ENCODE measurements around the gene RNF20. TPM values are rescaled to one million over a fixed set of nuclear protein-coding genes. Genes with fewer than 3 reads are reported as not detected.

Gene RNF20
- polyA plus RNA-seq, 2 of the 4 experiments (the other 2 are of a cell fraction): 32.4 to 54.4 TPM

GRCh38 chr9:101604296-101604695, 70.6 kb downstream of the RNF20 start:
- ChIA-PET CTCF (interaction anchor here (1.1 to 1.7 kb wide), 2 partner anchors 19 to 22 kb away, joined by 3 to 5 read pairs; no protein-coding TSS in a partner anchor), POLR2A (no interaction called here)
- no peaks in the 10 kb centered on the region for H3K4me1 ChIP-seq
- no peak for ATAC-seq
- DNase-seq (ENCODE audit: low read depth in 1 of 2, low spot score in 1 of 2): no peak
- 7% methylated on average over 2 of the region's 2 CpGs for WGBS (ENCODE audit: missing lambda C conversion rate)
- no peak overlapping the region for H3K27ac ChIP-seq
- no peak for FAIRE-seq
- no peak overlapping the region for H3K4me2 ChIP-seq
- TF ChIP-seq ELK1 (IDR thresholded peaks at IDR 0.05; ENCODE audit: low read depth, low read length) (no peak), ESRRA (IDR thresholded peaks at IDR 0.05; ENCODE audit: borderline replicate concordance, low read length) (no peak), HOXB13 (CRISPR knock-in tag; IDR thresholded peaks at IDR 0.05; ENCODE audit: low read depth) (no peak), HEYL (CRISPR knock-in tag; IDR thresholded peaks at IDR 0.05) (no peak)
- TF ChIP-seq, protein P1, sequence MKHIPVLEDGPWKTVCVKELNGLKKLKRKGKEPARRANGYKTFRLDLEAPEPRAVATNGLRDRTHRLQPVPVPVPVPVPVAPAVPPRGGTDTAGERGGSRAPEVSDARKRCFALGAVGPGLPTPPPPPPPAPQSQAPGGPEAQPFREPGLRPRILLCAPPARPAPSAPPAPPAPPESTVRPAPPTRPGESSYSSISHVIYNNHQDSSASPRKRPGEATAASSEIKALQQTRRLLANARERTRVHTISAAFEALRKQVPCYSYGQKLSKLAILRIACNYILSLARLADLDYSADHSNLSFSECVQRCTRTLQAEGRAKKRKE (CRISPR knock-in tag; IDR thresholded peaks at IDR 0.05; ENCODE audit: low read depth): no peak
- H3K9me3 ChIP-seq: no peaks in the 10 kb centered on the region
- no peak overlapping the region for H3K4me3 ChIP-seq

- no peak for ATAC-seq
- WGBS (ENCODE audit: missing lambda C conversion rate): 13% methylated on average over 3 of the region's 3 CpGs
- Histone ChIP-seq H3K4me2 (no peak overlapping the region), H3K4me1 (no peaks in the 10 kb centered on the region), H3K4me3 (no peak overlapping the region), H3K9me3 (no peaks in the 10 kb centered on the region), H3K27ac (no peak overlapping the region)
- TF ChIP-seq NPAS2 (CRISPR knock-in tag; IDR thresholded peaks at IDR 0.05; ENCODE audit: borderline replicate concordance) (no peak), HEYL (CRISPR knock-in tag; IDR thresholded peaks at IDR 0.05) (no peak), FOSL2 (IDR thresholded peaks at IDR 0.05) (no peak), FOSL2 (CRISPR knock-in tag; IDR thresholded peaks at IDR 0.05) (no peak), POLR2AphosphoS2 (conservative IDR thresholded peaks at IDR 0.05; ENCODE audit: low read length) (no peak), CHD4 (IDR thresholded peaks at IDR 0.05; ENCODE audit: borderline replicate concordance) (no peak)
- TF ChIP-seq, protein P2, sequence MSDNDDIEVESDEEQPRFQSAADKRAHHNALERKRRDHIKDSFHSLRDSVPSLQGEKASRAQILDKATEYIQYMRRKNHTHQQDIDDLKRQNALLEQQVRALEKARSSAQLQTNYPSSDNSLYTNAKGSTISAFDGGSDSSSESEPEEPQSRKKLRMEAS (IDR thresholded peaks at IDR 0.05): no peak
- FAIRE-seq: no peak
- ChIA-PET CTCF (no interaction called here), POLR2A (no interaction called here)
- DNase-seq (ENCODE audit: low read depth in 1 of 2, low spot score in 1 of 2): no peak
These were observed 71.9 kb downstream of the RNF20 start for GRCh38 chr9:101605547-101605946.

Small RNA genes lying within 50 kb of the gene (small RNA-seq; reads per million reads assigned to genes)
- gene AL353621.1: 0 reads per million in 6 experiments

Other genes starting within 250 kb of the RNF20 start
- gene BAAT, start 148.8 kb upstream of the RNF20 start, polyA plus RNA-seq (2011; rRNA removed): 9.1 TPM in 2 replicates
- 10.1 to 13.6 TPM (median 10.9 TPM) in 3 replicates for gene BAAT, start 148.8 kb upstream of the RNF20 start, polyA plus RNA-seq (2017; fragmentation: RNase III; extraction: RNeasy Plus Mini Kit Qiagen cat#74134 plus additional on column Dnase treatment)
- gene MRPL50, start 135.2 kb upstream of the RNF20 start, polyA plus RNA-seq (2011; rRNA removed): 37.6 and 42.5 TPM in 2 replicates
- 23.7 to 24.7 TPM (median 23.9 TPM) in 3 replicates for gene MRPL50, start 135.2 kb upstream of the RNF20 start, polyA plus RNA-seq (2017; fragmentation: RNase III; extraction: RNeasy Plus Mini Kit Qiagen cat#74134 plus additional on column Dnase treatment)
- 13.9 and 14.0 TPM in 2 replicates for gene ZNF189, start 135.0 kb upstream of the RNF20 start, polyA plus RNA-seq (2011; rRNA removed)
- gene ZNF189, start 135.0 kb upstream of the RNF20 start, polyA plus RNA-seq (2017; fragmentation: RNase III; extraction: RNeasy Plus Mini Kit Qiagen cat#74134 plus additional on column Dnase treatment): 8.3 to 9.6 TPM (median 8.8 TPM) in 3 replicates
- gene ALDOB, start 98.1 kb upstream of the RNF20 start, polyA plus RNA-seq (2011; rRNA removed): 0.07 TPM in 1 of 2 replicates, not detected in the other
- not detected in 3 replicates for gene ALDOB, start 98.1 kb upstream of the RNF20 start, polyA plus RNA-seq (2017; fragmentation: RNase III; extraction: RNeasy Plus Mini Kit Qiagen cat#74134 plus additional on column Dnase treatment)
- gene PPP3R2, start 61.1 kb downstream of the RNF20 start, polyA plus RNA-seq (2011; rRNA removed): not detected in 2 replicates
- not detected in 3 replicates for gene PPP3R2, start 61.1 kb downstream of the RNF20 start, polyA plus RNA-seq (2017; fragmentation: RNase III; extraction: RNeasy Plus Mini Kit Qiagen cat#74134 plus additional on column Dnase treatment)
- gene GRIN3A, start 204.8 kb downstream of the RNF20 start, polyA plus RNA-seq (2011; rRNA removed): not detected in 2 replicates
- not detected in 3 replicates for gene GRIN3A, start 204.8 kb downstream of the RNF20 start, polyA plus RNA-seq (2017; fragmentation: RNase III; extraction: RNeasy Plus Mini Kit Qiagen cat#74134 plus additional on column Dnase treatment)